ENCODE measurements around the gene POU2F1. TPM values are rescaled to one million over a fixed set of nuclear protein-coding genes. Genes with fewer than 3 reads are reported as not detected.

Gene POU2F1
- total and polyA plus RNA-seq, 12 donors: 3.2 to 52.5 (median 12.6) TPM

GRCh38 chr1:167216809-167217208, 3.9 kb upstream of the POU2F1 start:
- Histone ChIP-seq H3K27me3 (no peaks in the 10 kb centered on the region), H3K36me3 (replicated peaks in 1 of 2) (no peaks in the 10 kb centered on the region), H3K4me3 (no peak overlapping the region), H3K4me1 (replicated peaks in 1 of 2) (peaks cover 0 to 8% of the 10 kb centered on the region in 2 donors), H3K27ac (no peak overlapping the region), H3K9me3 (replicated peaks in 1 of 3) (no peaks in the 10 kb centered on the region)
- no peak for DNase-seq
- TF ChIP-seq CTCF (IDR thresholded peaks at IDR 0.05): no peak
- TF ChIP-seq POLR2A (IDR thresholded peaks at IDR 0.05): no peak
- intact Hi-C loops (cut with DNase I): loop anchor here (10.0 kb wide), 2 partner anchors 142 to 152 kb away; no protein-coding TSS in a partner anchor

DNA sequence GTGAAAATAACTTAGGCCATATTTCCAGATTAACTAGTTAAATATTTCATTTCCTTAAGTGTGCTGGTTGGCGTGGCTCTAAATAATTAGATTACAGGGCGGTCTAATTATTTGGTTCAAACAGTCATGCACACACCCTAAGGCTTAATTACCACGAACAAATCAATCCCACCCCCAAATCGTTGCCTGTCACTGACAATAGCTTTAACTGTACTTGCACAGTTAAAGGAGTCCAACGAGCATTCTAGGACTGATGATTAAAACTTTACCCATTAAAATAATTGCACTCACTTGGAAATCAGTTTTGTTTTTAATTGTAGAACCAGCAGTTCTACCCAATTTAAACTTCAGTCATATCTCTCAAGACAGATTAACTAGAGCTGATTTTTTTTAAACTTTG, 1.5 kb upstream of the POU2F1 start:
- H3K4me1 ChIP-seq (replicated peaks in 1 of 2): peaks cover 11 to 26% of the 10 kb centered on the region in 2 donors
- TF ChIP-seq POLR2A (IDR thresholded peaks at IDR 0.05): no peak
- no peak for TF ChIP-seq CTCF (IDR thresholded peaks at IDR 0.05)
- no peaks in the 10 kb centered on the region for H3K9me3 ChIP-seq (replicated peaks in 1 of 3)
- H3K27ac ChIP-seq: peak overlapping the region in 1 of 5 donors; percentile 83
- H3K4me3 ChIP-seq: peak overlapping the region in 1 of 4 donors; percentile 93
- WGBS, 4 donors: 52 to 59% (median 55%) methylated on average over 5 of the region's 5 CpGs
- intact Hi-C loops (cut with DNase I): loop anchor here (10.0 kb wide), 2 partner anchors 144 to 154 kb away; no protein-coding TSS in a partner anchor
- H3K36me3 ChIP-seq (replicated peaks in 1 of 2): no peaks in the 10 kb centered on the region
- no peaks in the 10 kb centered on the region for H3K27me3 ChIP-seq
- no peak for DNase-seq

DNA sequence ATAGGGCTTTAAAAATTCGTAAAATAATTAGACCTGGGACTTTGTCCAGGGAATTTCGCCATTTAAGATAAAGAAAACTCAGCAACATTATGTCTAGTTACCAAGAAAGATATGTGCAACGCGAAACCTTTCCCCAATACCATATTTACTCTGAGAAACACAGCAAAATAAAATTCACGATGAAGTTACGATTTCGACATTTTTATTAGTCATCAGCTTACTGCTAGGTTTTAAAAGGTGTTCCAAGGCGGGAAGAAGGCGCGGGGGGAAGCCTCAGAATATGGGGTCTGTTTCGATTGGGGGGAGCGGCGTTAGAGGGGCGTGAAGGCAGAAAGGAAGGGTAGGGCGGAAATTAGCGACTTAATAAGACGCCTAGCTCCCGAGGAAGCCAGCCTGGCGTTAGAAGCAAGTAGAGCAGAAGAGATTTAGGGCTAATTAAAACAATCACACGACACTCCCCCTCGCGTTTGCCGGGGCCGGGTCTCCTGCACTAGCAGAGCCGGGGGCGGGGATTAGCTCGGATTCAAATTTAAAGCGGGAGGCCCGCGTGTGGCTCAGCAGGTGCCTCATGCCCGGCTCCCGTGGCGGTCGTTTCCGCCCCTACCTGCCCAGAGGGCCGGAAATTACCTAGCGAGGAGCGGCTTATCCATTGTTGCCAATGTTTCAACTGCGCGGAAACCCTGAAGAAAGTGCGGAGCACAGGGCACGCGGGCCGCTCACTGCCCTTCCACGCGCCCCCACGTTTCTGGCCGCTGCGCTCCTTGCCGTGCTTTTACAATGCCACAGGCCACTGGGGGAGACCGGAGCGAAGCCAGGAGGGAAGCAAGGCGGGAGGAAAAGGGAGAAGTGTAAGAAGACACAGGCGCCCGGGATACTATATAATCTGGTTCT, 795 bp upstream of the POU2F1 start:
- DNase-seq: peak; percentile 83 to 90 (median 87)
- no peaks in the 10 kb centered on the region for H3K9me3 ChIP-seq (replicated peaks in 1 of 3)
- H3K36me3 ChIP-seq (replicated peaks in 1 of 2): no peaks in the 10 kb centered on the region
- intact Hi-C loops (cut with DNase I): loop anchor here (10.0 kb wide), 2 partner anchors 145 to 155 kb away; no protein-coding TSS in a partner anchor
- TF ChIP-seq POLR2A (IDR thresholded peaks at IDR 0.05) (peak in 1 of 2 donors; percentile 2), CTCF (IDR thresholded peaks at IDR 0.05) (peak in 1 of 6 experiments; percentile 6)
- H3K4me3 ChIP-seq: peak overlapping the region; percentile 27 to 93 (median 60)
- H3K4me1 ChIP-seq (replicated peaks in 1 of 2): peaks cover 11 to 31% of the 10 kb centered on the region in 2 donors
- 0 to 1% (median 0%) methylated on average over 49 to 55 of the region's 55 CpGs for WGBS, 4 donors
- peak overlapping the region; percentile 23 to 83 (median 65) for H3K27ac ChIP-seq
- no peaks in the 10 kb centered on the region for H3K27me3 ChIP-seq

GRCh38 chr1:167221126-167221737, 546 bp downstream of the POU2F1 start:
- no peaks in the 10 kb centered on the region for H3K36me3 ChIP-seq (replicated peaks in 1 of 2)
- H3K9me3 ChIP-seq (replicated peaks in 1 of 3): no peaks in the 10 kb centered on the region
- H3K4me3 ChIP-seq: peak overlapping the region; percentile 40 to 93 (median 73)
- DNase-seq: peak in 1 of 7 donors; percentile 26
- H3K27me3 ChIP-seq: no peaks in the 10 kb centered on the region
- 0 to 1% (median 0%) methylated on average over 8 to 74 of the region's 76 CpGs for WGBS, 4 donors
- intact Hi-C loops (cut with DNase I): no loop called here
- TF ChIP-seq POLR2A (IDR thresholded peaks at IDR 0.05) (no peak), CTCF (IDR thresholded peaks at IDR 0.05) (no peak)
- H3K4me1 ChIP-seq (replicated peaks in 1 of 2): peaks cover 14 to 45% of the 10 kb centered on the region in 2 donors
- peak overlapping the region; percentile 91 to 97 (median 96) for H3K27ac ChIP-seq

All from adrenal gland (tissue), 12 donors.